T-cell (primary cell): Measurements from ENCODE around the gene SLC35B2. TPM values are rescaled to one million over a fixed set of nuclear protein-coding genes. Genes with fewer than 3 reads are reported as not detected.

ENCODE experiments used
- ATAC-seq, 4 experiments: fragments of 200-7000 bp in 3 of 4; fragments of 150-1000 bp in 1 of 4; cut with Tn5 transposase; replicated peaks in 1 of 4; 1 replicate in 3 of 4; 2 replicates in 1 of 4; pipeline ENCODE4 v1.10.0; 2021; ENCODE audit warnings: moderate library complexity in 3 of 4, mild to moderate bottlenecking in 2 of 4, moderate number of reproducible peaks in 1 of 4
- CTCF ChIA-PET, 2 donors: fragments of 300-600 bp; sonication (Branson Sonifier 250); formaldehyde crosslinking; loops; one replicate each; lab custom pipeline; 2022; ENCODE audit warnings: antibody characterized with exemption in 2 of 2; lab: Charles Lee
- POLR2A ChIA-PET, 2 donors: fragments of 300-600 bp; sonication (Branson Sonifier 250); formaldehyde crosslinking; loops; one replicate each; lab custom pipeline; 2022; ENCODE audit warnings: antibody characterized with exemption in 2 of 2; lab: Charles Lee
- DNase-seq, 35 experiments: peaks; one replicate each; pipeline versions ENCODE4 v3.0.0 to v3.0.0-alpha.2; 2013 to 2023
- H3K27ac ChIP-seq: one replicate; pipeline ENCODE4 v1.5.1; 2013; ENCODE audit warnings: low read length
- H3K27me3 ChIP-seq, 2 experiments: replicated peaks in 1 of 2; 1 replicate in 1 of 2; 2 replicates in 1 of 2; pipeline versions ENCODE4 v1.6.1 to v1.7.0; 2013; ENCODE audit warnings: low read length in 1 of 2, mixed read lengths in 1 of 2; ENCODE audit not compliant: control insufficient read depth in 2 of 2, insufficient read depth in 2 of 2; ENCODE audit errors: extremely low read depth in 1 of 2
- H3K36me3 ChIP-seq, 2 donors: 1 replicate in 1 of 2; 2 replicates in 1 of 2; pipeline versions ENCODE4 v1.6.1 to v1.7.0; 2013; ENCODE audit warnings: low read length in 1 of 2; ENCODE audit not compliant: control insufficient read depth in 2 of 2, insufficient read depth in 1 of 2; ENCODE audit errors: extremely low read depth in 1 of 2
- H3K4me1 ChIP-seq, 2 experiments: 1 replicate in 1 of 2; 2 replicates in 1 of 2; pipeline versions ENCODE4 v1.6.1 to v1.7.0; 2013; ENCODE audit warnings: low read length in 2 of 2, mixed read lengths in 1 of 2; ENCODE audit not compliant: insufficient read depth in 2 of 2, control insufficient read depth in 1 of 2; ENCODE audit errors: extremely low read depth in 1 of 2
- H3K4me3 ChIP-seq, 2 donors: 1 replicate in 1 of 2; 2 replicates in 1 of 2; pipeline versions ENCODE4 v1.5.1 to v1.7.0; 2013; ENCODE audit warnings: mild to moderate bottlenecking in 2 of 2, low read length in 1 of 2, moderate library complexity in 1 of 2; ENCODE audit not compliant: control insufficient read depth in 1 of 2; ENCODE audit errors: extremely low read depth in 1 of 2
- H3K9me3 ChIP-seq: 2 replicates; pipeline ENCODE4 v1.7.0; 2013
- H3K27ac Mint-ChIP-seq, 2 donors: one replicate each; pipeline ENCODE4 v1.8.0; 2020 to 2021; ENCODE audit warnings: mild to moderate bottlenecking in 2 of 2, mixed read lengths in 2 of 2
- H3K27me3 Mint-ChIP-seq, 2 donors: one replicate each; pipeline ENCODE4 v1.8.0; 2021 to 2022; ENCODE audit warnings: mixed read lengths in 2 of 2
- H3K36me3 Mint-ChIP-seq: one replicate; pipeline ENCODE4 v1.8.0; 2021; ENCODE audit warnings: mixed read lengths
- H3K4me1 Mint-ChIP-seq, 3 donors: one replicate each; pipeline ENCODE4 v1.8.0; 2020 to 2022; ENCODE audit warnings: mixed read lengths in 3 of 3, mild to moderate bottlenecking in 1 of 3
- H3K4me3 Mint-ChIP-seq, 3 donors: one replicate each; pipeline ENCODE4 v1.8.0; 2020 to 2022; ENCODE audit warnings: mild to moderate bottlenecking in 3 of 3, mixed read lengths in 3 of 3, moderate library complexity in 3 of 3
- H3K9me3 Mint-ChIP-seq, 3 donors: one replicate each; pipeline ENCODE4 v1.8.0; 2020 to 2022; ENCODE audit warnings: mixed read lengths in 3 of 3
- WGBS: methylation state at CpG from one replicate; pipeline ENCODE4 v1.1.5; 2013; ENCODE audit warnings: missing lambda C conversion rate; ENCODE audit not compliant: insufficient coverage; 5-methylcytosine and 5-hydroxymethylcytosine counted together
- total RNA-seq, 35 experiments: library from RNA in 6 of 35; stranded (reverse) in 6 of 35; fragments of 120-200 nt in 1 of 35; gene quantifications; one replicate each; pipeline versions ENCODE4 v1.2.1 to v1.2.4 and lab custom pipeline; 2013 to 2026

The SLC35B2 gene
- total RNA-seq, 5 donors from 2014 or later (not counting 1 experiment from before 2014, with no cell fraction given): 14.6 to 21.8 (median 20.3) TPM

- ChIA-PET POLR2A (no interaction called here), CTCF (interaction anchor here (0.6 to 2.4 kb wide), 4 partner anchors 11 to 380 kb away, joined by 3 to 9 read pairs (median 6); partner anchors contain the start of genes SLC29A1 (in 1 of the 2) and SLC35B2 (in 1 of the 2))
- DNase-seq (no peak), ATAC-seq (no peak)
- peak overlapping the region; percentile 94 to 99 (median 98) for H3K4me3 Mint-ChIP-seq
- Histone ChIP-seq H3K27me3 (no peaks in the 10 kb centered on the region), H3K36me3 (peaks cover 5 to 22% of the 10 kb centered on the region in 2 donors), H3K4me3 (peak overlapping the region; percentile 69 to 99), H3K4me1 (peaks cover 9 to 26% of the 10 kb centered on the region in 2 experiments), H3K9me3 (no peaks in the 10 kb centered on the region), H3K27ac (peak overlapping the region; percentile 95)
- H3K36me3 Mint-ChIP-seq: peaks cover 23% of the 10 kb centered on the region
- H3K4me1 Mint-ChIP-seq: peaks cover 32 to 42% (median 36%) of the 10 kb centered on the region in 3 donors
- no peaks in the 10 kb centered on the region for H3K9me3 Mint-ChIP-seq
- H3K27me3 Mint-ChIP-seq: no peaks in the 10 kb centered on the region
- 91% methylated on average over 5 of the region's 12 CpGs for WGBS
- H3K27ac Mint-ChIP-seq: peak overlapping the region; percentile 63 to 99
These were observed 11.9 kb downstream of the SLC35B2 start for GRCh38 chr6:44245391-44245911.

GRCh38 chr6:44243345-44243744, 14.0 kb downstream of the SLC35B2 start:
- no peaks in the 10 kb centered on the region for H3K27me3 ChIP-seq
- ATAC-seq (no peak), DNase-seq (no peak)
- Mint-ChIP-seq H3K4me1 (peaks cover 11 to 27% (median 15%) of the 10 kb centered on the region in 3 donors), H3K36me3 (peaks cover 2% of the 10 kb centered on the region), H3K4me3 (no peak overlapping the region), H3K9me3 (no peaks in the 10 kb centered on the region), H3K27ac (no peak overlapping the region), H3K27me3 (no peaks in the 10 kb centered on the region)
- H3K36me3 ChIP-seq: peaks cover 0 to 1% of the 10 kb centered on the region in 2 donors
- H3K4me1 ChIP-seq: peaks cover 4 to 17% of the 10 kb centered on the region in 2 experiments
- no peaks in the 10 kb centered on the region for H3K9me3 ChIP-seq
- ChIA-PET POLR2A (no interaction called here), CTCF (interaction anchor here in 1 of 2 donors (1.7 kb wide), 1 partner anchor 16 kb away, joined by 4 read pairs; no protein-coding TSS in a partner anchor)
- no peak overlapping the region for H3K4me3 ChIP-seq
- 95% methylated on average over 3 of the region's 7 CpGs for WGBS
- no peak overlapping the region for H3K27ac ChIP-seq

- CTCF ChIA-PET: interaction anchor here in 1 of 2 donors (2.1 kb wide), 1 partner anchor 8 kb away, joined by 9 read pairs; the partner anchor contains the start of gene HSP90AB1
- H3K36me3 ChIP-seq: no peaks in the 10 kb centered on the region
- ATAC-seq (no peak), DNase-seq (no peak)
- H3K27me3 Mint-ChIP-seq: no peaks in the 10 kb centered on the region
- no peak overlapping the region for H3K4me3 ChIP-seq
- POLR2A ChIA-PET: no interaction called here
- H3K4me1 Mint-ChIP-seq: peaks cover 8 to 10% (median 8%) of the 10 kb centered on the region in 3 donors
- no peak overlapping the region for H3K27ac ChIP-seq
- H3K9me3 Mint-ChIP-seq: no peaks in the 10 kb centered on the region
- H3K27ac Mint-ChIP-seq: peak overlapping the region; percentile 78 to 92
- no peaks in the 10 kb centered on the region for H3K36me3 Mint-ChIP-seq
- H3K9me3 ChIP-seq: no peaks in the 10 kb centered on the region
- no peaks in the 10 kb centered on the region for H3K27me3 ChIP-seq
- WGBS: 97% methylated on average over 4 of the region's 7 CpGs
- H3K4me3 Mint-ChIP-seq: peak overlapping the region; percentile 81 to 87 (median 87)
- H3K4me1 ChIP-seq: peaks cover 0 to 11% of the 10 kb centered on the region in 2 experiments
These were observed 18.5 kb downstream of the SLC35B2 start for GRCh38 chr6:44238687-44239350.

GRCh38 chr6:44237813-44238433, 19.4 kb downstream of the SLC35B2 start:
- Histone ChIP-seq H3K27ac (peak overlapping the region; percentile 91), H3K36me3 (no peaks in the 10 kb centered on the region), H3K4me1 (peaks cover 0 to 11% of the 10 kb centered on the region in 2 experiments), H3K27me3 (no peaks in the 10 kb centered on the region), H3K4me3 (peak overlapping the region; percentile 36 to 76), H3K9me3 (no peaks in the 10 kb centered on the region)
- no peaks in the 10 kb centered on the region for H3K27me3 Mint-ChIP-seq
- ATAC-seq (peak; percentile 93 to 95 (median 94)), DNase-seq (peak; percentile 25 to 87 (median 70))
- CTCF ChIA-PET: interaction anchor here (0.5 to 2.1 kb wide), 6 partner anchors 9 to 781 kb away, joined by 3 to 9 read pairs (median 4); partner anchors contain the start of genes HSP90AB1 (in 1 of the 2) and SLC29A1 (in 1 of the 2)
- POLR2A ChIA-PET: interaction anchor here in 1 of 2 donors (0.8 to 0.9 kb wide), 2 partner anchors 9 to 14 kb away, joined by 3 to 7 read pairs; partner anchors contain the start of gene HSP90AB1
- peak overlapping the region; percentile 81 to 87 (median 87) for H3K4me3 Mint-ChIP-seq
- H3K4me1 Mint-ChIP-seq: peaks cover 8 to 10% (median 8%) of the 10 kb centered on the region in 3 donors
- H3K36me3 Mint-ChIP-seq: no peaks in the 10 kb centered on the region
- WGBS: under 1% methylated on average over 38 of the region's 42 CpGs
- H3K9me3 Mint-ChIP-seq: no peaks in the 10 kb centered on the region
- peak overlapping the region; percentile 82 to 92 for H3K27ac Mint-ChIP-seq

- Histone ChIP-seq H3K27me3 (no peaks in the 10 kb centered on the region), H3K36me3 (no peaks in the 10 kb centered on the region), H3K4me1 (peaks cover 0 to 11% of the 10 kb centered on the region in 2 experiments), H3K9me3 (no peaks in the 10 kb centered on the region), H3K27ac (peak overlapping the region; percentile 91), H3K4me3 (peak overlapping the region; percentile 36 to 76)
- 33% methylated on average over 10 of the region's 22 CpGs for WGBS
- Mint-ChIP-seq H3K27me3 (no peaks in the 10 kb centered on the region), H3K9me3 (no peaks in the 10 kb centered on the region), H3K4me3 (peak overlapping the region; percentile 81 to 87 (median 87)), H3K4me1 (peaks cover 8 to 10% (median 8%) of the 10 kb centered on the region in 3 donors), H3K27ac (peak overlapping the region; percentile 82 to 92), H3K36me3 (no peaks in the 10 kb centered on the region)
- ATAC-seq (peak; percentile 70 to 77 (median 73)), DNase-seq (peak in 33 of 35 experiments; percentile 20 to 73 (median 48))
- ChIA-PET POLR2A (interaction anchor here in 1 of 2 donors (0.8 to 0.9 kb wide), 2 partner anchors 10 to 13 kb away, joined by 3 to 7 read pairs; partner anchors contain the start of gene HSP90AB1), CTCF (interaction anchor here (0.5 to 2.1 kb wide), 6 partner anchors 10 to 780 kb away, joined by 3 to 9 read pairs (median 4); partner anchors contain the start of genes HSP90AB1 (in 1 of the 2) and SLC29A1 (in 1 of the 2))
These were observed 20.1 kb downstream of the SLC35B2 start for GRCh38 chr6:44237021-44237812.
